Adrenal gland (tissue), 12 donors: ENCODE results near the gene TMBIM6. TPM values are rescaled to one million over a fixed set of nuclear protein-coding genes. Genes with fewer than 3 reads are reported as not detected.

Experiments used
- DNase-seq, 7 donors: peaks; one replicate each; pipeline ENCODE4 v3.0.0-alpha.2; 2019 to 2020
- H3K27ac ChIP-seq, 5 donors: fragments of 200-600 bp; sonication (generic) in 4 of 5; 1 replicate in 3 of 5; 2 replicates in 2 of 5; pipeline versions ENCODE4 v1.5.1 to v1.8.0; 2016 to 2020; ENCODE audit warnings: mild to moderate bottlenecking in 1 of 5
- H3K27me3 ChIP-seq: fragments of 200-600 bp; 2 replicates; pipeline ENCODE4 v1.8.0; 2021
- H3K36me3 ChIP-seq, 2 donors: fragments of 200-600 bp; replicated peaks in 1 of 2; 1 replicate in 1 of 2; 2 replicates in 1 of 2; pipeline versions ENCODE4 v1.5.1 to v1.8.0; 2018 to 2022
- H3K4me1 ChIP-seq, 2 donors: fragments of 200-600 bp; replicated peaks in 1 of 2; 1 replicate in 1 of 2; 2 replicates in 1 of 2; pipeline versions ENCODE4 v1.5.1 to v1.8.0; 2018 to 2021
- H3K4me3 ChIP-seq, 4 donors: fragments of 200-600 bp; sonication (generic) in 3 of 4; one replicate each; pipeline ENCODE4 v1.5.1; 2016 to 2018
- H3K9me3 ChIP-seq, 3 donors: fragments of 200-600 bp; sonication (generic) in 1 of 3; replicated peaks in 1 of 3; 1 replicate in 2 of 3; 2 replicates in 1 of 3; pipeline versions ENCODE4 v1.5.1 to v1.8.0; 2016 to 2021
- POLR2A ChIP-seq, 2 donors: fragments of 450-650 bp; IDR thresholded peaks; one replicate each; pipeline ENCODE4 v1.6.1; 2017; ENCODE audit warnings: antibody characterized with exemption in 2 of 2, mild to moderate bottlenecking in 2 of 2, moderate library complexity in 1 of 2
- WGBS, 4 donors: extraction: QIAGEN DNeasy Blood & Tissue Kit in 2 of 4; methylation state at CpG; one replicate each; pipeline versions ENCODE4 v1.1.5 to v1.1.7; 2013 to 2017; 5-methylcytosine and 5-hydroxymethylcytosine counted together
- intact Hi-C, 2 donors: fragments of 100-400 bp; cut with DNase I; formaldehyde crosslinking; loops; one replicate each; pipeline versions ENCODE4 v1.14.1 to v1.15.0; 2022 to 2023
- polyA plus RNA-seq, 3 donors: library from polyadenylated mRNA; stranded (reverse); fragments of 200-250 nt in 2 of 3; fragments of 350-450 nt in 1 of 3; fragmentation: Illumina TruSeq in 1 of 3; extraction: RNeasy Lipid Tissue Mini Kit (QIAGEN cat#74804) in 1 of 3; gene quantifications; one replicate each; pipeline ENCODE4 v1.2.3, GENCODE V29; 2013 to 2014
- total RNA-seq, 9 donors: library from RNA; depleted of rRNA in 4 of 9; stranded (reverse); fragments of >200 nt in 4 of 9; fragments of 120-200 nt in 1 of 9; fragmentation: NEBNext Ultra II Directional in 1 of 9; extraction: Animal tissue kit (Norgen Biotek cat#: 25700) in 1 of 9; gene quantifications; one replicate each; pipeline versions ENCODE4 v1.1.0 to v1.2.4, GENCODE V29; 2013 to 2023
- TF ChIP-seq, protein P1 (sequence below), 6 experiments: fragments of 450-650 bp in 4 of 6; fragments of 200-600 bp in 2 of 6; sonication (generic) in 1 of 6; IDR thresholded peaks; 1 replicate in 5 of 6; 2 replicates in 1 of 6; pipeline versions ENCODE4 v1.5.1 to v1.8.0; 2016 to 2021; ENCODE audit warnings: antibody characterized with exemption in 6 of 6, mild to moderate bottlenecking in 2 of 6, moderate library complexity in 1 of 6
- donor health status: healthy with polysubstance abuse.
- donor health status: Bipolar disorder and iron deficiency.
- donor health status: DM: yes; HTN: yes; CAD: no.
- donor health status: DM: no; HTN: no; CAD: no.
- donor health status: DM: no; HTN: no; CAD: no.
- donor health status: DM: yes; HTN: yes; CAD: no.

Gene TMBIM6
- total and polyA plus RNA-seq, 12 donors = 134 to 874 (median 718) TPM

DNA sequence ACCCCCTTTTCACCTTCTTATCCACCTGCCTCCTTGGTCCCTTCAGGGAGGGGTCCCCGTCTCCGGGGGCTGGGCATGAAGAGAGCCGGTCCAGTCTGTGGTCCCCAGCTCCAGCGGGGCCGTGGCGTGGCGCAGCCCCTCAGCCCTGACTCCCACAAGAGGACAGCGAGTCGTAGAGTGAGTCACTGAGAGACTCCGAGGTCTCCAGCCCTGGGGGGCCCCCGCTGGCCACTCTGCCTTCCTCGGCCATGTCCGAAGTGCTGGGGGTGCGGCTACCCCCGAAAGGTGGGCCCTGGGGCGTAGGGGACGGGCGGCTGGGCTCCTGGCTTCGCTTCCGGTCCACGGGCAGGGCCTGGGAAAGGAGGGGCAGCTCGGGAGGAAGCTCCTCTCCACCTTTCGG lies 50.3 kb downstream of the TMBIM6 start:
- Histone ChIP-seq H3K4me3 (no peak overlapping the region), H3K27ac (no peak overlapping the region), H3K4me1 (no peaks in the 10 kb centered on the region), H3K27me3 (no peaks in the 10 kb centered on the region), H3K9me3 (no peaks in the 10 kb centered on the region), H3K36me3 (peaks cover 0 to 50% of the 10 kb centered on the region in 2 donors)
- DNase-seq = no peak
- TF ChIP-seq POLR2A (IDR thresholded peaks at IDR 0.05) = no peak
- TF ChIP-seq, protein P1, sequence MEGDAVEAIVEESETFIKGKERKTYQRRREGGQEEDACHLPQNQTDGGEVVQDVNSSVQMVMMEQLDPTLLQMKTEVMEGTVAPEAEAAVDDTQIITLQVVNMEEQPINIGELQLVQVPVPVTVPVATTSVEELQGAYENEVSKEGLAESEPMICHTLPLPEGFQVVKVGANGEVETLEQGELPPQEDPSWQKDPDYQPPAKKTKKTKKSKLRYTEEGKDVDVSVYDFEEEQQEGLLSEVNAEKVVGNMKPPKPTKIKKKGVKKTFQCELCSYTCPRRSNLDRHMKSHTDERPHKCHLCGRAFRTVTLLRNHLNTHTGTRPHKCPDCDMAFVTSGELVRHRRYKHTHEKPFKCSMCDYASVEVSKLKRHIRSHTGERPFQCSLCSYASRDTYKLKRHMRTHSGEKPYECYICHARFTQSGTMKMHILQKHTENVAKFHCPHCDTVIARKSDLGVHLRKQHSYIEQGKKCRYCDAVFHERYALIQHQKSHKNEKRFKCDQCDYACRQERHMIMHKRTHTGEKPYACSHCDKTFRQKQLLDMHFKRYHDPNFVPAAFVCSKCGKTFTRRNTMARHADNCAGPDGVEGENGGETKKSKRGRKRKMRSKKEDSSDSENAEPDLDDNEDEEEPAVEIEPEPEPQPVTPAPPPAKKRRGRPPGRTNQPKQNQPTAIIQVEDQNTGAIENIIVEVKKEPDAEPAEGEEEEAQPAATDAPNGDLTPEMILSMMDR (IDR thresholded peaks at IDR 0.05) = no peak
- WGBS, 4 donors = 80 to 91% (median 86%) methylated on average over 1 to 23 of the region's 23 CpGs
- intact Hi-C loops = no loop called here

DNA sequence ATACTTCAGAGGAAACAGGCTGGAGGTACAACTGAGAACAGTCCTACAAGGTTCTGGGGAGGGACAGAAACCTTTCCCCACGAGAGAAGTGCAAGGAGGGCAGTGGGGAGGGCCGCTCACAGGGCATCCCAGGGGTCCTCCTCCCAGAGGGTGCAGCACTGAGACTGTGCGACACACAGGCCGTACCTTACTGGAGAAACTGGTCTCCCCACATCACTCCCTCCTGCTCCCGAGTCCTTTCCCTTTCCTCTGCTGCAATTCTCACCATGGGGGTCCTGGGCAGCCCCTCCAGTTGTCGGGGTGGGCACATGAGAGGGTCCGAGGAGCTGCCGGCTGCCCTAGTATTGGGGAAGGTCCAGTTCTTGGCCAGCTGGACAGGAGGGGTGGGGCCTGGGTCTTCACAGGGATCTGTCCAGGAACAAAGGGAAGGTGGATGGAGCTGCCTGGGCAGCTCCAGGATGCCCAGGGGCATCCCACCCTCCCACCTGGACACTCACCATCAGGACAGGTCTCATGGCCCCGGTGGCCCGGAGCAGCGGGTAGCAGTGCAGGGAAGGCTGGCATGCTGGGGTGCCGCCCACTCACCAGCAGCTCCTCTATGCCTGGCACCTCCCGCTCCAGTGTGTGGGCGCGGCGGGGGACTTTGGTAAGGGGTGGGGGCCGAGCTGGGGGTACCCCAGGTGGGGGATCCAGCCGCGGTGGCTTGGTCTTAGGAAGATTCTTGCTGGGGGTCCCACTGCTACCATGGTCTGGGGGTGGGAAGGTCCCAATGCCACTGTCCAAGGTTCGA lies 51.0 kb downstream of the TMBIM6 start:
- Histone ChIP-seq H3K36me3 (peaks cover 0 to 56% of the 10 kb centered on the region in 2 donors), H3K4me3 (no peak overlapping the region), H3K27me3 (no peaks in the 10 kb centered on the region), H3K9me3 (no peaks in the 10 kb centered on the region), H3K27ac (no peak overlapping the region), H3K4me1 (no peaks in the 10 kb centered on the region)
- no peak for DNase-seq
- intact Hi-C loops = no loop called here
- TF ChIP-seq POLR2A (IDR thresholded peaks at IDR 0.05) = no peak
- TF ChIP-seq, protein P1 (IDR thresholded peaks at IDR 0.05) = no peak
- 91 to 94% (median 92%) methylated on average over 4 to 20 of the region's 20 CpGs for WGBS, 4 donors

DNA sequence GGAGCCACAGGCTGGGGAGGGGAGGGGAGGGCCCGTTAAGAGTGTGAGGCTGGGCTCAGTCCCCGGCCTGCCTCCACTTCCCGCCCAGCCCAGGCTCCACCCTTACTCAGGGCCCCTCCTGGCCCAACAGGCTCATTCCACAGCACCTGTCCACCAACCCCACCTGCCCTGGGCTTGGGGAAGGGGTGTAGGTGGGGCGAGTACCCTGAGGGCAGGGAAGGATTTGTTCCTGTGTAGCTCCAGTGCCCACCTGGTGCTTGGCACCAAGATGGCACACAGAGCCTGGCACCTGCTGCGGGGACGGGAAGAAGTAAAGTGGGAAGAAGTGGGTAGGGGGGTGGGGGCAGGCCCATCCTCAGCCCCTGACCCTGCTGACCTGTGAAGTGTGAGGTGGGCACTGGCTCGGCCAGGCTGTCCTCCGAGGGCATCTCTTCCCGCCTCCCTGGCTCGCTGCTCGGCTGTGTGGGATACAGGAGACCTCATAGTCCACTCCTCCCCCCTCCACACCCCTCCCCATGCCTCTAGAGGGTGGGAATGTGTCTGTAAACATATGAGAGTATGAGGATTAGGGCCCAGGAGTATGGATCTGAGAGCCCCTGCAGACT lies 51.7 kb downstream of the TMBIM6 start:
- Histone ChIP-seq H3K36me3 (peaks cover 0 to 63% of the 10 kb centered on the region in 2 donors), H3K9me3 (no peaks in the 10 kb centered on the region), H3K4me1 (no peaks in the 10 kb centered on the region), H3K27ac (no peak overlapping the region), H3K27me3 (no peaks in the 10 kb centered on the region), H3K4me3 (no peak overlapping the region)
- intact Hi-C loops = no loop called here
- WGBS, 4 donors = 79 to 90% (median 88%) methylated on average over 4 to 11 of the region's 11 CpGs
- DNase-seq = no peak
- TF ChIP-seq, protein P1 (IDR thresholded peaks at IDR 0.05) = no peak

DNA sequence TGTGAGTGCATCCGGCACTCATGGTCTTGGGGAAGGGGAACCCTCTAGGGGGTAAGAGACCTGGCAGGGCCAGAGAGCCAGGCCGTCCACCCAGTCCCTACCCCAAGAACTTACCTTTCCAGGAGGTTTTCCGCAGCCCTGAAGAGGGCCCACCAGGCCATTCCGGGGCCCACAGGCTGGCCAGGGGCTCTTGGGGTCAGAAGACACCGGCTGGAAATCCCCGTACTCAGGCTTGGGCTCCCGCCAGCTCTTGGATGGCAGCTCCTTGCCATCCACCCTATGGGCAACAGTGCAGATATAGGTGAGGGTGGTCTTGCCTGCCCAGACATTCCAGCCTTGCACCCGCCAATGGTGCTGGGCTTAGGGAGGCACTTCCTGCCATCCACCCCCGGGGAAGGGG lies 52.3 kb downstream of the TMBIM6 start:
- WGBS, 4 donors = 89 to 100% (median 94%) methylated on average over 2 to 9 of the region's 9 CpGs
- no peak for DNase-seq
- intact Hi-C loops = no loop called here
- peaks cover 0 to 69% of the 10 kb centered on the region in 2 donors for H3K36me3 ChIP-seq
- no peak for TF ChIP-seq POLR2A (IDR thresholded peaks at IDR 0.05)
- TF ChIP-seq, protein P1 (IDR thresholded peaks at IDR 0.05) = no peak
- no peaks in the 10 kb centered on the region for H3K9me3 ChIP-seq
- no peaks in the 10 kb centered on the region for H3K27me3 ChIP-seq
- H3K4me3 ChIP-seq = no peak overlapping the region
- H3K27ac ChIP-seq = no peak overlapping the region
- H3K4me1 ChIP-seq = no peaks in the 10 kb centered on the region
